ENCODE data around the gene ANKRD24. TPM values are rescaled to one million over a fixed set of nuclear protein-coding genes. Genes with fewer than 3 reads are reported as not detected.
"Not testable (repeated sequence)": the region's sequence is repeated elsewhere in the genome, so short reads cannot be mapped to it uniquely, and the experiment has no call there.

The ANKRD24 gene
- total RNA-seq, 4 donors from 2014 or later, result 0.83 to 3.9 (median 1.6) TPM

DNA sequence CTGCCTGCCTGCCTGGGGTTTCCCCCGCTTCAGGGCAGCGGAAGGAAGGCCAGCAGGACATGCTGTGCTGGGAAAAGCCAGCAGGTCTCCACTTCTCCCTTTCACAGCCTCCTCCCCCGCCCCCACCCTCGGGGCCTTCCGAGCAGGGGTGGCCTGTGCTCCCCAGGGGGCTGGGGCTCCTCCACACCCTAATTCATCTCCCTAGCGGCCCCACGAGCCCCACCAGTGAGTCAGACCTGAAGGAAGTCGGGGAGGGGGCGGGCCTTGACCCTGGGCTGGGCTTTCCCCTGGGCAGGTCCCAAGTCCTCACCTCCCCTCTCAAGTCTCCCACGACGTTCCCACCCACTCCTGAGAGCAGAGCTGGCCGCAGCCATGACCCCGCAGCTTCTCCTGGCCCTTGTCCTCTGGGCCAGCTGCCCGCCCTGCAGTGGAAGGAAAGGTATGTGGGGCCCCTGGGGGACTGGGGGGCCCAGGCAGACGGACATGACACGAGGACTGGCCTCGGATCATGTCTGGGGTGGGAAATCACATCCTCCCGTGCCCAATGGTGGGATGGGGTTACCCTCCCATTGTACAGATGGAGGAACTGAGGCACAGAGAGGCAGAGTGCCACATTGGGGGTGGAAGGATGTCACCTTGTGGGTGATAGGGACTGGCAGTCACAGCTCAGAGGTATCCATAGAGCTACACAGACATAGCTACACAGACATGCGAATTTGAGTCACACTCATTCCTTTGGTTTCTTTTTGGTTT is 46.9 kb downstream of the ANKRD24 start, which contains the start of gene EBI3:
Gene EBI3, plus strand, starts transcription at position 345 of the 753 bp plus-strand sequence. Its CDS starts 28 bp downstream, at position 373.
- peak within 1 kb of the TSS in 1 of 4 donors; percentile 42 for H3K27ac ChIP-seq
- DNase-seq, result peak in 1 of 3 donors; percentile 37
- no peaks in the 10 kb centered on the region for H3K27me3 ChIP-seq
- no peaks in the 10 kb centered on the region for H3K9me3 ChIP-seq
- H3K36me3 ChIP-seq, result no peaks in the 10 kb centered on the region
- H3K4me1 ChIP-seq, result peaks cover 0 to 8% (median 0%) of the 10 kb centered on the region in 4 donors
- TF ChIP-seq, protein P1, sequence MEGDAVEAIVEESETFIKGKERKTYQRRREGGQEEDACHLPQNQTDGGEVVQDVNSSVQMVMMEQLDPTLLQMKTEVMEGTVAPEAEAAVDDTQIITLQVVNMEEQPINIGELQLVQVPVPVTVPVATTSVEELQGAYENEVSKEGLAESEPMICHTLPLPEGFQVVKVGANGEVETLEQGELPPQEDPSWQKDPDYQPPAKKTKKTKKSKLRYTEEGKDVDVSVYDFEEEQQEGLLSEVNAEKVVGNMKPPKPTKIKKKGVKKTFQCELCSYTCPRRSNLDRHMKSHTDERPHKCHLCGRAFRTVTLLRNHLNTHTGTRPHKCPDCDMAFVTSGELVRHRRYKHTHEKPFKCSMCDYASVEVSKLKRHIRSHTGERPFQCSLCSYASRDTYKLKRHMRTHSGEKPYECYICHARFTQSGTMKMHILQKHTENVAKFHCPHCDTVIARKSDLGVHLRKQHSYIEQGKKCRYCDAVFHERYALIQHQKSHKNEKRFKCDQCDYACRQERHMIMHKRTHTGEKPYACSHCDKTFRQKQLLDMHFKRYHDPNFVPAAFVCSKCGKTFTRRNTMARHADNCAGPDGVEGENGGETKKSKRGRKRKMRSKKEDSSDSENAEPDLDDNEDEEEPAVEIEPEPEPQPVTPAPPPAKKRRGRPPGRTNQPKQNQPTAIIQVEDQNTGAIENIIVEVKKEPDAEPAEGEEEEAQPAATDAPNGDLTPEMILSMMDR (IDR thresholded peaks at IDR 0.05), result no peak
- no peak for TF ChIP-seq POLR2A (IDR thresholded peaks at IDR 0.05)
- no peak within 1 kb of the TSS for H3K4me3 ChIP-seq

DNA sequence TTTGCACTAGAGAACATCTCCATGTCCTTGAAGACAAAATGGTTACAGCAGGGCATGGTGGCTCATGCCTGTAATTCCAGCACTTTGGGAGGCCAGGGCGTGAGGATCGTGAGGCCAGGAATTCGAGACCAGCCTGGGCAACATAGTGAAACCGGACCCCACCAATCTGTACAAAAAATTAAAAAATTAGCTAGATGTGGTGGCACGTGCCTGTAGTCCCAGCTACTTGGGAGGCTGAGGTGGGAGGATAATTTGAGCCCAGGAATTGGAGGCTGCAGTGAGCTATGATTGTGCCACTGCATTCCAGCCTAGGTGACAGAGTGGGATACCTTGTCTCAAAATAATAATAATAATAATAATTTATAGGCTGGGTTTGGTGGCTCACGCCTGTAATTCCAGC is 47.7 kb downstream of the ANKRD24 start:
- not testable (repeated sequence) for H3K27me3 ChIP-seq, H3K4me3 ChIP-seq, DNase-seq, H3K9me3 ChIP-seq, H3K4me1 ChIP-seq, H3K36me3 ChIP-seq, H3K27ac ChIP-seq

DNA sequence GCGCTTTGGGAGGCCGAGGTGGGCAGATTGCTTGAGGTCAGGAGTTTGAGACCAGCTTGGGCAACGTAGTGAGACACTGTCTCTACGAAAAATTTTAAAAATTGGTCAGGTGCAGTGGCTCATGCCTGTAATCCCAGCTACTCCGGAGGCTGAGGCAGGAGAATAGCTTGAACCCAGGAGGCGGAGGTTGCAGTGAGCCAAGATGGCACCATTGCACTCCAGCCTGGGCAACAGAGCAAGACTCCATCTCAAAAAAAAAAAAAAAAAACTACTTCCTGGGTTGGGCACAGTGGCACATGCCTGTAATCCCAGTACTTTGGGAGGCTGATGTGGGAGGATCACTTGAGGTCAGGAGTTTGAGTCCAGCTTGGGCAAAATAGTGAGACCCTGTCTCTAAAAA is 49.0 kb downstream of the ANKRD24 start:
- H3K9me3 ChIP-seq, H3K27ac ChIP-seq, H3K36me3 ChIP-seq, H3K4me1 ChIP-seq, H3K4me3 ChIP-seq, DNase-seq, H3K27me3 ChIP-seq: not testable (repeated sequence)

DNA sequence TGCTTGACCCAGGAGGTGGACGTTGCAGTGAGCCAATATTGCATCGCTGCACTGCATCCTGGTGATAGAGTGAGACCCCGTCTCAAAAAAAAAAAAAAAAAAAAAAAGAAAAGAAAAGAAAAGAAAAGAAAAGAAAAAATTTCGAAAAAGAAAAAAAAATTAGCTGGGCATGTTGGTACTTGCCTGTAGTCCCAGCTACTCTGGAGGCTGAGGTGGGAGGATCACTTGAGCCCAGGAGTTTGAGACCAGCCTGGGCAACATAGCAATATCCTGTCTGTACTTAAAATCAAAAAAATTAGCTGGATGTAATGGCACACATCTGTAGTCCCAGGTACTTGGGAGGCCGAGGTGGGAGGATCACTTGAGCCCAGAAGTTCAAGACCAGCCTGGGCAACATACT is 49.6 kb downstream of the ANKRD24 start:
- H3K4me1 ChIP-seq, H3K27me3 ChIP-seq, DNase-seq, H3K9me3 ChIP-seq, H3K36me3 ChIP-seq, H3K4me3 ChIP-seq, H3K27ac ChIP-seq: not testable (repeated sequence)

DNA sequence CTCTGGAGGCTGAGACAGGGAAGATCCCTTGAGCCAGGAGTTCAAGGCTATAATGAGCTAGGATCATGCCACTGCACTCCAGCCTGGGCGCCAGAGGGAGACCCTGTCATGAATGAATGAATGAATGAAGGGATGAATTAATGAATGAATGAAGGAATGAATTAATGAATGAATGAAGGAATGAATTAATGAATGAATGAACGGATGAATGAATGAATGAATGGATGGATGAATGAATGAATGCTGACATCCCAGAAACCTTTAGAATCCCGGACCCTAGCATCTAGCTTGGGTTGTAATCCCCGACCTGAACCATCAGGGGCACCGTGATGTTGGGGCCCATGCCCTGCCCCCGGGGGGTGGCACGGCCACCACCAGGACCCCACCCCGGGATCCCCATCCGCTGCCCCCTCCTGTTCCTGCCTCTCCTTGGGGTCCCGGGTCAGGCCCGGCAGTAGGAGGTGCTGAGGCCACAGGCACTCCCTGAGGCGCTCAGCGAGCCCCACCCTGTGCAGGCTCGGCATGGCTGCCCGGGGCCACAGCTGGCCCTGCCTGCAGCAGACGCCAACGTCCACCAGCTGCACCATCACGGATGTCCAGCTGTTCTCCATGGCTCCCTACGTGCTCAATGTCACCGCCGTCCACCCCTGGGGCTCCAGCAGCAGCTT is 50.3 kb downstream of the ANKRD24 start:
- TF ChIP-seq, protein P1 (IDR thresholded peaks at IDR 0.05), result no peak
- TF ChIP-seq POLR2A (IDR thresholded peaks at IDR 0.05), result no peak
- H3K27me3 ChIP-seq, result no peaks in the 10 kb centered on the region
- H3K27ac ChIP-seq, result no peak overlapping the region
- H3K4me3 ChIP-seq, result no peak overlapping the region
- no peaks in the 10 kb centered on the region for H3K9me3 ChIP-seq
- H3K36me3 ChIP-seq, result no peaks in the 10 kb centered on the region
- DNase-seq, result no peak
- H3K4me1 ChIP-seq, result peaks cover 0 to 8% (median 0%) of the 10 kb centered on the region in 4 donors

DNA sequence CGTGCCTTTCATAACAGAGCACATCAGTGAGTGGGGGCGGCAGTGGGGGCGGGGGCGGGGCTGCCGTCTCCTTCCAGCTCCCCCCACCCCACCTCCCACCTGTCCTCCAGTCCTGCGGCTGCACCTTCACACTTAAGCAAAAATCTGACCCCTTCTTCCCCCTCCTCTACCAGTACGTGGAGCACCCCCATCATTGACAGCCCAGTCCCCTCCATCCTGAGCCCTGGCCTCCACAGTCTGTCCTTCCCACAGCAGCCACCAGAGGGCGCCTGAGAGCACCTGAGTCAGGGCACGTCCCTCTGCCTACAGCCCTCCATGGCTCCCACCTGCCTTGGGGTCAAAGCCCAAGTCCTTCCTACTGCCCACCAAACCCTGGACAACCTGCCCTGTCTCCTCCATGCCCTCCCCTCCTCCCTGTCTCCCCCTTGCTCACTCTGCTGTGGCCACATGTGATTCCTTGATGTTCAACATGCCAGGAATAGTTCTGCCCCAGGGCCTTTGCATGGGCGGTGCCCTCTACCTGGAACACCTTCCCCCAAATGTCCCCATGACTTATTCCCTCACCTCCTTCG is 50.9 kb downstream of the ANKRD24 start:
- DNase-seq, result peak; percentile 45 to 68 (median 66)

More for the DNA sequence above, 50.9 kb downstream of the ANKRD24 start:
- Histone ChIP-seq H3K9me3 (no peaks in the 10 kb centered on the region), H3K4me1 (peaks cover 0 to 8% (median 0%) of the 10 kb centered on the region in 4 donors), H3K4me3 (no peak overlapping the region), H3K36me3 (no peaks in the 10 kb centered on the region), H3K27me3 (no peaks in the 10 kb centered on the region), H3K27ac (no peak overlapping the region)
- TF ChIP-seq, protein P1 (IDR thresholded peaks at IDR 0.05), result peak in 5 of 6 experiments; percentile 31 to 58 (median 49)
- no peak for TF ChIP-seq POLR2A (IDR thresholded peaks at IDR 0.05)
